ENCODE measurements around the gene ETV3L.

DNA sequence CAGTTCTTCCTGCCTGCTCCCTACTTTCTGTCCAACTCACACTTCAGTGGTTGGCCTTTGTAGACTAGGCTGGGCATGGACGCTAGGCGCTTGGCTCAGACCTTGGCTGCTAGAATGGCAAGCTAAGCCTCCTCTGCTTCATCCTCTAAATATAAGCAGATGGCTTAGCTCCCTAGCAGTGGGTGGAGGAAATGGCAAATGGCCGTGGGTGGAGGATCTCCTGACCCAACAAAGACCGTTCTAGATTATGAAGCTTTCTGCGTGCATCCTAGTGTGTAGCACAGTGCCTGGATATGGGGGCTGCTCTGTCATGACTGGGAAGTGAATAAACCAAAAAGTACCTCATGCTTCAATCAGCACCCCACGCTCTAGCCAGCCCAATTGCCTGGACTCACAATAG, 10.4 kb upstream of the ETV3L start:
- TF ChIP-seq POLR2A (IDR thresholded peaks at IDR 0.05; ENCODE audit: low read depth, low read length) (no peak), TAF1 (IDR thresholded peaks at IDR 0.05; ENCODE audit: borderline replicate concordance, low read depth, low read length) (no peak)
